Measurements from ENCODE around the gene EYS.
A peak's percentile ranks its signal among the peaks of the same experiment; 100 is the strongest.
"Not testable (repeated sequence)": the region's sequence is repeated elsewhere in the genome, so short reads cannot be mapped to it uniquely, and the experiment has no call there.

The EYS gene

DNA sequence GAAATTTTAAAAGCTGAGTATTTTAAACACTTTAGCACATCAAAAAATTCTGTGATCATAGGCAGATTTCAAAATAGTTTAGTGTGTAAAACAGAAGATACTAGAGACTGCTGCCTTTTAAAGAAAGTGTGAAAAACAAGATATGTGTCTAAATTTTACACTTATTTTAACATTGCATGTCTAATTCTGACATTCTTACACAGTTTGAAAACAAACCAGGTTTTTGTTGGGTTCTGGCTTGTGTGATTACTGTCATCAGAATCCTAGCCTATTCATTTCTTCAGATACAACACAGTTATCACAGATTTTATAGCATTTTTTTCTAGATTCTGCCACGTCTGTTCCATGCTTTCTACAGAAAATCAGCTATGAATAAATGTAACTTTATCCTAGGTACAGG is 257.1 kb downstream of the EYS start:
- DNase-seq: no peak

DNA sequence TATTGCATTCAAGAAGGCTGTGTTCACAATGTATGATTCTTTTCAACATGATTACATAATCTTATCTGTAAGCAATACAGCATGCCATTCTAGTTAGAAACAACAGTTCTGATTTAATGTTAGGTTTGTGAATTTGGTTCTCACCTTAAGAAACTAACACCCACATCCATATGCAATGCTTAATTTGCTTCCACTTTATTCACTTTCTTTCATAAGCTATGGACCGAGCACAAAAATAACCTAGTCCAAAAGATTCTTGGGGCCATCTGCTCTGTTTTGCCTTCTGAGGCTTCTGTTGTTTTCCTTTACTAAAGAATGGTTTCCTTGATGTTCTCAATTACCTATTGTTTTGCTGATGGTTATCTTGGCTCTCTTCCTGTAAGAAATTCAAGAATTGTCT is 258.2 kb downstream of the EYS start:
- no peak for DNase-seq

DNA sequence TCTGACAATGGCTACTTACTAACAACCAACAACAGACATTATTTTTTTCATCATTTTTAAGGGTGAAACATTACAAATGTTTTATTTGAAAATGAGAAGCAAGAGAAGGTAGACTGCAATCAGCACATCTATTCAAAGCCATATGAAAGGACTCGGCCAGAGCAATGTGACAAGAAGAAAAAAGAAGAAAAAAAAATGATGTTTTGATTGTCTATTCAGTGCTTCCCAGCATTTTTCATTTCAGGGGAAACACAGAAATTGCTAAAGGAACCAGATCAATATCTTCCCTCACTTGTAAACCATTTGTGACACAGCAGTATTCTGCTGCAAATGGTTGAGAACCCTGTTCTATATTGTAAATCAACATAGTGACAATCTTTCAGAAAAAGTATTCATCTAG is 270.7 kb downstream of the EYS start:
- no peak for DNase-seq

DNA sequence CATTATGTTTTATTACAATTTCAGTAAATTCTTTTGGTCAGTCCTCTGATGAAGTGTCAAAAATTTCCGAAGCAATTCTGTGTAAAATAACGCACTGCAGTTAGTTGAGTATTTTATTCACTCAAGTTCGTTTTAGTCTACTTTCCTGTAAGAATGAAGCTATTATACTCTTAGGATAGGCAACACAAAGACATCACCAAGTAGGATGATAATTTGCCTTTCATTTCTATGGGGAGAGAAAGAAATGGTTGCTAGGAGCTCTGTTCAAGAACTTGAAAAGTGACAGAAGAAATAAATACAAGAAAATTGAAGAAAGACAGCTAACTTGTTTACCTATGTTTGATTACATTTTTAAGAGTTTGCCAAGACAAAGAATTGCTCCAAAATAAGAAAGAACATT is 290.4 kb downstream of the EYS start:
- DNase-seq: no peak

DNA sequence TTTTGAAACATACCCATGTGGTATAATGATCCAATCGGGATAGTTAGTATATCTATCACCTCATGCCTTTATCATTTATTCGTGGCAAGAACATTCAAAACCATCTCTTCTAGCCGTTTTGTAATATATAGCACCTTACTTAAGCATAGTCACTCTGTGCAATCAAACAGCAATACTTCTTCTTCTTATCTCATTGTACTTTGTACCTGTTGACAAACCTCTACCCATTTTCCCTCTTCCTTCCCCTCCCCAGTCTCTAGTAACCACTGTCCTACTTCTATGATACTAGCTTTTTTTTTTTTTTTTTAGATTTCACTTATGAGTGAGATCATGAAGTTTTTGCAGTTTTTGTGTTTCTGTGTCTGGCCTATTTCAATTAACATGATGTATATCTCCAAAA is 296.7 kb downstream of the EYS start:
- no peak for DNase-seq

DNA sequence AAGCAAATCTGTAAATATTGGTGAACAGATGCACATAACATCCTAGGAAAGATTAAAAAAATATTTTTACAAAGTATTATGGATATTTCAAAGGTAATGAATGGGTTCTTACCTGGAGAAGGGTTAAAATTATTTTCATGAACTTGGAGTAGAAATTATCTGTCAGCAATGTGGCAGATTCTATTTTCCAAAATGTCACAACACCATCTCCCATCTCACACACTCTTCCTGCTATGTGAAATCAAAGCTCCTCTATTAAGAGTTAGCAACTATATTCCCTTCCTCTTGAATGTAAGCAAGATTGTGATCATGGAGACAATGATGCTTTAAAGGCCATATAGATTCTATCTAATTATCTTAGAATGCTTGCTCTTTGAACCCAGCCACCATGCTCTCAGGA is 304.5 kb downstream of the EYS start:
- DNase-seq: no peak

DNA sequence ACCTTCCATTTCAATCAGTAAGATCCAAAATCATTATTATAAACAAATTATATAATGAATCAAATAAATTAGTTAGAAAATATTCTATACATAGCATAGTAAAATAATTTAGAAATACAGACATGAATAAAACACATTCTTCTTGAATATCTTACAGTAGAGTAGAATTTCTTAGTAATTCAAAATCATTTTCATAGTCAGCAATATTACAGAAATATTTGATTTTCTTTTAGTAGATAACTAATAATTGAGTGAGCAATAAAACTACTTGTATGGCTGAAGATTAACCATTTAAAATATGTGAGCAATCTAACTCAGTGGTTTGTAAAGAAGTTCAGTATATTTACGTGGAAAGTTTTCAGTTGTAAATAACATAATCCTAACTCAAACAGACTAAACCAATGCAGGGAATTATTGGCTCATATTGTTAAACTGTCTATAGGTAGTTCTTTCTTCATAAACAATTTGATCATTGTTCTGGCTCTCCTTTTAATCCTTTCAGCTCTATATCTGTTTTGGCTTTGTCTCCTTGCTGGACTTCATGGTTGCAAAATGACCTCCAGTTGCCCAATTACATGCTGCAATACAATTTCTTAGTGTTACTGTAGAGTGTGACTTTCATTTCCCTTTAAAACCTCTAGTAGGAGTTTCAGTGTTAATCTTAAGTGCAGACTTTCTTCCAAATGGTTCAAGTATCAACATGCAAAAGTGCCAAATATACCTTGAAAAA is 307.5 kb downstream of the EYS start:
- DNase-seq: no peak

DNA sequence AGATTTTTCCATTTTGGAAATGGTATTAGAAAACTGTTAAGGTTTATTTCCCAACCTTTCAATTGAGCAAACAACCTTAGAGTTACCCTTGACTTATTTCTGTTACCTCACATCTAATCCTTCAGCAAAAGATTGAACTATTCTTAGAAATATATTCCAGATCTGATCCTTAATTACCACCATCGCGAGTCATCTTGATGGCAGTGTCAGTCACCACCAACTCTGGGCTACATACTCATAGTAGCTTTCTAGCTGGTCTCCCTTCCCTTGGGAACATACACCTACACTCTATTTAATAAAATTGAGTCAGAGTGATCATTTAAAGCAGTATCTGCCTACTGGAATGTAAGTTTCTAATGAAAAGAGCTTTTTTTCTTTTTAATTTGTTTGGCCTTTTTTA is 308.2 kb downstream of the EYS start:
- no peak for DNase-seq

DNA sequence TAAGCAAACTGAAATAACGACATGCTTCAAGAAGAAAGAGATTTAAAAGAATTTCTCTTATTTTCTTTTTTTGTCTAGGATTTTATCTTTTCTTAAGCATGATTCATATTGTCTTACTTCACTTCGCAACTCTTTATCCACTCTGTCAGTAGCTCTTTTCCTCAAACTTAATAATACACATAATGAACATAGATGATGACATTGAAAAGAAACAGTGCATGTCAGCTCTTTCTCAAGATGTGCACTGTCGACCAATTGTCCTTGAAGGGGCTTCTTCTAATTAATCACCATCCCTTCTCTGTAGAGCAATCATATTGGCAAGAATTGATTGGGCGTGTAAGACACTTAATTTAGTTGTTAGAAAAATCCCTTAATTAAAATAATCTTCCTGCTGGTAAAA is 356.5 kb downstream of the EYS start:
- no peak for DNase-seq

DNA sequence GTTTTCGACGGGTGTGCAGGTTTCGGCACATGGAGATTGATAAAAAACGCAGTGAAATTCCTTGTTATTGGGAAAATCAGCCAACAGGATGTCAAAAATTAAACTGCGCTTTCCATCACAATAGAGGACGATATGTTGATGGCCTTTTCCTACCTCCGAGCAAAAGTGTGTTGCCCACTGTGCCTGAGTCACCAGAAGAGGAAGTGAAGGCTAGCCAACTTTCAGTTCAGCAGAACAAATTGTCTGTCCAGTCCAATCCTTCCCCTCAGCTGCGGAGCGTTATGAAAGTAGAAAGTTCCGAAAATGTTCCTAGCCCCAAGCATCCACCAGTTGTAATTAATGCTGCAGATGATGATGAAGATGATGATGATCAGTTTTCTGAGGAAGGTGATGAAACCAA is 404.4 kb downstream of the EYS start:
- DNase-seq: not testable (repeated sequence)

DNA sequence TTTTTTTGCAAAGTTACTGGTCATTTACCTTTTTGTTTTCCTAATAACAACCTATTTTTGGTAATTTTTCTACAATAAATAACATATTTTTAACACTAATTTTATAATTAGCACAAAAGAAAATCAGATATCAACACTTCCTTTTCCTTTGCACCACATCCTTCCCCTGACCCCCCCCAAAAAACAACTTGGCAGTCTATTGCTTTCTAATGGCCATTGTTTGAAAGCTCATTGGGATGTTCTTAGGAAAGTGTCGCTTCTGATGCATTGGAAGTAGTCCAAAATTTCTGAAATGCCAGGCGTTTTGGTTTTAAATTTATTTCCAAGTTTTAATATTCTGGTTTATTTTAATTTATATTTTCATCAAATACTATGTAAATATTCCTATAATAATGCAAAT is 407.8 kb downstream of the EYS start:
- DNase-seq: no peak

DNA sequence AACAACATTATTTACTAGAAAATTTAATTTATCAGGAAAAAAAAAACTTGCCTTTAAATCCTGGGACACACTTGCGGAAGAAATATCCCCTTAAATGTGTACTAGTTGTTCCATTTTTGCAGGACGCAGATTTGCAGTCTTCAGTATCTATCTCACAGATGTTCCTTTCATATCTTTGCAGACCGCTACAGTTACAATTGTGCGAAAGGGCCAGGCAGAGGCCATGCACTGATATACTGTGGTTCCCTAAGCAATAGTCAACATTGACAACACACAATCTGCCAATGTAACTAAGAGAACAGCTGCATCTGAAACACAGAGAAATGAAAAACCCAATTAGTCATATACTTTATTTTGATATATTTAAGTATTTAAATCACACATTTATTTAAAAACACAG is 411.2 kb downstream of the EYS start:
- DNase-seq: no peak

DNA sequence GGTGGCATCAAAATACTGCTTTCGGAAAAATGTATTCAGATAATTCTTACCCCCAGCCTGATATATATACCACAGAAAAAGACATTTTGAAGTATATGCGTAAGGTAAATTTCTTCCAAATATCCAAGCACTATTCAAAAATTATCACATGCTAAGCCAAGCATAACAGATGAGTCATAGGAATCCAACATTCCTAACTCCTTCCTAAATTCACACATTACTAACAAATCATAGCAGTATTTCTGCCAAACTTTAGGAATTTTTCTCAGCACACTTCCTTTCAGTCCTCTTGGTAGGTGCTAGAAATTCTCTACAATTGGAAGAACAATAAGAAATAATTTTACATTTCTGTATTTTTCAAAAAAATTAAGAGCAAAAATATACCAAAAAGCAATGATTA is 417.5 kb downstream of the EYS start:
- no peak for DNase-seq

DNA sequence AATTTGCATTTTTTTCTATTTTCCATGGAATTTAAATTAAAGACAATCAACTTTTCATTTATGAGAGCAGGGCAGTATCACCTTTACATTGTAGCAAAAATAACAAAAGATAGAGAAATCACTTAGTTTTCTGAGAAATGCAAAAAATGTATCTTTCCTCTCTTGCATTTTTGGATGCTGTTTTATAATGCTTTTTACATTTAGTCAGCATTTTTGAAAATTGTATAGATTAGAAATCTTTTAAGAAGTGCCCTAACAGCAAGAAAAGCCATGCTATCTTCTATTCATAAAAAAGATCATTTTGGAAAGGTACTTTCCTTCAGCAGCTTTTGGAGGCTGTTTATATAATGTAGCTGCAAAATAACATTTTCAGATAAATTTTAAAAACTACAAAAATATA is 421.8 kb downstream of the EYS start:
- DNase-seq: no peak

DNA sequence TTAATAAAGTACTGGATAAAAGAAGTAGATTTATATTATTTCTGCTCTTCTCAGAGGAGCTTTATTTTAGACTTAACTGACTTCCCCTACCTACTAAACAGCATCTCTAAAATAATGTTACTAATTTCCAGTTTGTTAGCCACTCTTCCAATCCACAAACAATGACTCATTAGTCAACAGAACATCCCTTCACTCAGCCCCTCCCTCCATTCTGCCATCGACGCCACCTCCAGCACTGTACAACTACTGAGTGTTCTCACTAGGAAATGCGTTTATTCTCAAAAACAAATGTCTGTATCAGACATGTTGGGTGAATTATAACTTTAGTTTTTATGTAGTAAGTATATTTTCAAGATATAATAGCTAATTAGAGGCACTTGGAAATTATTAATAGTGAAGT is 427.0 kb downstream of the EYS start:
- DNase-seq: no peak

DNA sequence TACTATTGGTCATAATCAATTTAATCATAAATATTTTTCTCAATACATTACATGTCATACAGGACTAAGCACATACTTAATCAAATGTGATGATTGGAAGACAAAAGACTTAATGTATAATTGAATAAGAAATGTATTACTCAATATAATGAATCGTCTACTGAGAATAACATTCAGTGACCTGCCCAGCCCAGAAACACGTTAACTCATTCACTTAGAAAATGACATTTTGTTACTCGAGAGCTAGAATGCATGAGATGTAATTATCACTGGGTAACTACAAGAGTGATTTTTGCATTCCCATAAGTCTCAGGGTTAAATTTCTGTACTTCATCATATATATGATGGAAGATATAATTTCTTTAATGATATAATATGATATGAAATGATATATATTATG is 444.8 kb downstream of the EYS start:
- DNase-seq: no peak

DNA sequence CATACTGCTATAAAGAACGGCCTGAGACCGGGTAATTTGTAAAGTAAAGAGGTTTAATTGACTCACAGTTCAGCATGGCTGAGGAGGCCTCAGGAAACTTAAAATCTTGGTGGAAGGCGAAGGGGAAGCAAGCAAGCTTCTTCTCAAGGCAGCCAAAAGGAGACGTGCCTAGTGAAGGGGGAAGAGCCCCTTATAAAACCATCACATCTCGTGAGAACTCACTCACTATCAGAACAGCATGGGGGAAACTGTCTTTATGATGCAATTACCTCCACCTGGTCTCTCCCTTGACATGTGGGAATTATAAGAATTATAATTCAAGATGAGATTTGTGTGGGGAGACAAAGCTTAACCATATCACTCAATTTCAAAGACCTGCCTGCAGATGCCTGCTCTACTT is 447.0 kb downstream of the EYS start:
- no peak for DNase-seq

DNA sequence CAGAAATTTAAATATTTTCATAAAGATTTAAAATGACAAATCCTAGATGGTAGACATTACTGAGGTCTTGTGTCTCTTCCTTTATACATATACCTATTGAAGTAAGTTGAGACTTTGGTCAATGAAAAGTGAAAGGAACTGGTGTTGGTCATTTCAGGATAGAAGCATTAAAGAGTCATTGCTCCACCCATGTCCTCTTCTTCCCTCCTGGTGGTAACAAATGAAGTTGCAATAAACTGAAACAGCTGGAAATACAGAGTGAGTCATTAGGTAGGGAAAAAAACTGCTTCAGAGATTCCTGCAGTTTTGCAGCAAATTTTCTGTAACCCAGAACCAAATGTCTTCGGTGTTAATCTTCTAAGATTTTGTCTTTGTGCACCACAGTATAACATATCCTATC is 448.0 kb downstream of the EYS start:
- no peak for DNase-seq

DNA sequence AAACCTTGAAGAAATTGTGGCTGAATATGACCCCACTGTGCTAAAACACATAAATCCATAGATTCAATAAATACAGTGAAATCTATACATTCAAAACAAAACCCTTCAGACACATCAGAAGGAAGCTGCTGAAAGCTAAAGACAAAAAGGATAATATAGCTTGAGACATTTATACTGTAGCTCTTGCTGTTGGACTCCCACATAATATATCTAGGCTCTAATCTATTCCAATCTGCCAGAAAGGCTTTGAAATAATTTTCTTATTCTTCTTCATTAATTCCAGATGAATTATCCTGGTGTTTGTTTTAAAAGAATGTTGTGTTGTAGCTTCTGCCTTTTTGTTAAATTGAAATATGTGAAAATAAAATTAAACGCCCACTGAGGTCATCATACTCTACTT is 454.0 kb downstream of the EYS start:
- no peak for DNase-seq

DNA sequence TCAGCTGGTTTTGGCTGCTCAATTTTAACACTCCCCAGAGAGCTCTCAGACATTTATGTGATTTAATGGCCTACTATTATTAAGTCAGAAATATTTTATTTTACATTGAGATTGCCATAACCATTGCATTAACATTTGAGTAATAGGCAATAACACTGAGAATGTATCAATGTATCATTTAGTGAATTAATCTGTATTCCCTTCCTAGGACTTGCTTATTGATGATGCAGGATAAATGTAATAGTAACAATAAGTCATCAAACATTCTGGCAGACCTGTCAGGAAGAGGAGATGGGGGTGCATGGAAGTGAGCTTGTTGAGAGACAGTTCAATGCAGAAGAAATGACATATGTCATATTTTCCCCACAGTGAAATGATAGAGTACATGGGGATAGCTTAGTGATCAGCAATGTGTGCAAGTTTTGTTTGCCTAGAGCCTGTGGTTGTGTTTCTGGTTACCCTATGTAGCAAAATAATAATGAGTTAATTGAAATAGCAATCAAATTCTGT is 458.9 kb downstream of the EYS start:
- no peak for DNase-seq

DNA sequence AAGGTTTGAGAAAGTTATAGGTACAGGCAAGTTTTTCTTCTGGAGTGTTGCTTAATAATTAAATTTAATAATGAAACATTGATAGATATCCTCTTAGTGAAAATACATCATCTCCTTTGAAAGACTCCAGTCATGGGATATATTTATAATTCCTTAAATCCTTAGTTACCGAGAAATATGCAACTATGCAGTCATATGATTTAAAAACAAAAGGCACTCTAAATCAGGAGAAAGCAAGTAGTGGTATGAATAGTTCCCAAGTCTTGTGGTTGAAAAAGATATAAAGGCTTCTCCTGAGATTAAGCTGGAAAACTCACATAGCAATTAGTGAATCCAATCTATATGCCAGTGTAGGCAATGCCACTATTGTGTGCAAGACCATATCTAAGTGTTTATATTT is 475.4 kb downstream of the EYS start:
- no peak for DNase-seq

DNA sequence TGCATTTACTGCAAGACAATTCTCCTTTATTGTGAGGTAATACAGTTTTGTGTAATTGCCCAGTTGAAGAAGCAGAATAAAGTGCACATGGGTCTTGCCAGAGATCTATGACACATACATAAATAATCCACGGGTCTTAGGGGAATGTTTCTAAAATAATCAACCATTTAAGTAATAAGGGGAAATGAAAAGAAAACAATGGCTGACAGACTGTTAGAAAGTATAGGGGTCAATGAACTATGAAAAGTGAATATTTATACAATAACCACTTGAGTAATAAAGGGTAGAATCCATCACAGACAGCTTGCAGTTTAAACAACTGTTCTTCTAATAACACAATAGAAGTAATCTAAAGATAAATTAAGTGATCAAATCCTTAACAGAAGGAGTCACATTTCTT is 477.2 kb downstream of the EYS start:
- no peak for DNase-seq

DNA sequence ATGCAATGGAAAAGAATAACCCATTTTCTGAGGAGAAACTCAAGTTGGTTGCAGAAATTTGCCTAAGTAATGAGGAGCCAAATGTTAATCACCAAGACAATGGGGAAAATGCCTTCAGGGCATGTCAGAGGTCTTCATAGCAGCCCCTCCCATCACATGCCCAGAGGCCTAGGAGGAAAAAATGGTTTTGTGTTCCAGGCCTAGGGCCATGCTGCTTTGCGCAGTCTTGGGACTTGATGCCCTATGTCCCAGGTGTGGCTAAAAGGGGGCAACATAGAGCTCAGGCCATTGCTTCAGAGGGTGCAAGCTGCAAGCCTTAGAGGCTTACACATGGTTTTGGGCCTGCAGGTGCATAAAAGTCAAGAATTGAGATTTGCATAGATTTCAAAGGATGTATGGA is 485.9 kb downstream of the EYS start:
- DNase-seq: no peak

DNA sequence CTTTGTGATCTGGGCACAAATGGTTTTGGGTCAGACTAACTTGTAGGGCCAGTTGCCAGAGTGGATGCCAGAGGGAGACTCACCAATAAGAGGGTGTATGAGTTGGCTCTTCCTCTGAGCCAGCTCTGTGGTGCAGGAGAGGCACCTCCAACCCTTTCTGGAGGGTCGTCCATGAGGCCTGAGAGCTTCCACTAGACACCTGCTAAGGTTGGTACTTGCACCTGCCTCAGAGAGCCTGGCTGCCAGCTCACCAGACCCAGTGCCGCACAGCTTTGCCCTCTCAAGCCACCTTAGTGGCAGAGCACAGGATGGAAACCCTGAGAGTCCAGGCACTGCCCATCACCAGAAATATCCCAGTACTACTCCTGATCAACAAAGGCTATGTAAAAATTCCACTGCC is 504.3 kb downstream of the EYS start:
- DNase-seq: peak; percentile 15

DNA sequence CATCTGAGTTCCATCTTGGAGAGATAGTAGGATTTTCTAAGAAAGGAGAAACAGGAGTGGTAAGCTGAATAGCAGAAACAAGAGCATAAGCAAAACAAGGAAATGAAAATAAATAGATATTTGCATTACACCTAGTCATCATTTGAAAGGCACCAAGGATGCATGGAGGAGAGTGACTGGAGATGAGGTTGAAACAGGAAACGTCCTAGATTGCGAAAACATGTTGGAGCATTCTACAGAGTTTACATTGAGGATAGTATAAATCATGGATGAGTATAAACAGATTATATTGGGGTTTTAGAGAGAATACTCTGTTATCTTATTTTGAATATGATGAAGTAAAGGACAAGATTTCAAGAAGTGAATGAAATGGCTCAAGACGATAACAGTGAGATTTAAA is 507.3 kb downstream of the EYS start:
- DNase-seq: no peak

DNA sequence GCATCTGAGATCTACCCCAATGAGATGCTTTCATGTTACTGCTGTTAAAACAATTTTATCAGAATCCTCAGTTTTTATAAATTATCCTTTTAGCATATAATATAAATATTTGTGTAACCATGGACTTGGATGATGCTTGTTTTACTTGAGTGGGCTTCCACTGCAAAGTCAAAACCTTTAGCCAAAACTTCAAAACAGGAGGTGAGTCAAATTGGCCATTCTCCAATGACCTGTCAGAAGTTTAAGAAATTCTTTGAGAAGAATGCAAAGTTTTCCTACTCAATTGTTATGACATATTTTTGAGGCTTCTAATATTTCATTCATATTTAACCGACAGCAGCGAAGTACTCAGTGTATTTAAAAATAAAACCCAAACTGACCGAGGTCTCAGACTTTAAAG is 507.9 kb downstream of the EYS start:
- no peak for DNase-seq

All from CD4-positive, alpha-beta T cell treated with Interleukin-15 for 1 hour (primary cell).